Uterus (tissue), 2 donors: ENCODE measurements around the gene KLHDC10.

Experiments used
- CTCF ChIP-seq, 4 experiments: fragments of 200-600 bp in 2 of 4; fragments of 450-650 bp in 2 of 4; sonication (generic) in 2 of 4; IDR thresholded peaks; one replicate each; pipeline ENCODE4 v1.5.1; 2016 to 2019; ENCODE audit warnings: antibody characterized with exemption in 4 of 4, mild to moderate bottlenecking in 2 of 4, moderate library complexity in 1 of 4
- POLR2A ChIP-seq, 2 donors: fragments of 450-650 bp; IDR thresholded peaks; one replicate each; pipeline ENCODE4 v1.6.1; 2016; ENCODE audit warnings: antibody characterized with exemption in 2 of 2, mild to moderate bottlenecking in 1 of 2, moderate library complexity in 1 of 2

- TF ChIP-seq CTCF (IDR thresholded peaks at IDR 0.05) (no peak), POLR2A (IDR thresholded peaks at IDR 0.05) (no peak)
Measured at GRCh38 chr7:130114776-130115175, 44.4 kb downstream of the KLHDC10 start.
